Spinal cord (tissue), 10 donors: ENCODE measurements around the gene KCNH2. TPM values are rescaled to one million over a fixed set of nuclear protein-coding genes. Genes with fewer than 3 reads are reported as not detected.

Experiments
- DNase-seq, 6 donors: peaks; one replicate each; pipeline versions ENCODE4 v3.0.0 to v3.0.0-alpha.2; 2013 to 2015; ENCODE audit warnings: low spot score in 6 of 6, low read depth in 4 of 6
- H3K27ac ChIP-seq: one replicate; pipeline ENCODE4 v1.5.1; 2013; ENCODE audit warnings: low read depth, low read length, control low read depth
- H3K27me3 ChIP-seq: one replicate; pipeline ENCODE4 v1.6.1; 2013; ENCODE audit warnings: low read length; ENCODE audit not compliant: control insufficient read depth, insufficient read depth
- H3K36me3 ChIP-seq: one replicate; pipeline ENCODE4 v1.6.1; 2013; ENCODE audit warnings: low read length; ENCODE audit not compliant: control insufficient read depth, insufficient read depth
- H3K4me1 ChIP-seq: one replicate; pipeline ENCODE4 v1.6.1; 2013; ENCODE audit warnings: low read length; ENCODE audit not compliant: control insufficient read depth, insufficient read depth
- H3K4me3 ChIP-seq: one replicate; pipeline ENCODE4 v1.5.1; 2013; ENCODE audit warnings: low read depth, low read length, control low read depth
- H3K9me3 ChIP-seq: one replicate; pipeline ENCODE4 v1.6.1; 2013; ENCODE audit warnings: low read length; ENCODE audit not compliant: control insufficient read depth, insufficient read depth
- WGBS: methylation state at CpG from one replicate; pipeline ENCODE4 v1.1.5; 2013; ENCODE audit warnings: missing lambda C conversion rate; ENCODE audit not compliant: insufficient coverage; 5-methylcytosine and 5-hydroxymethylcytosine counted together
- polyA plus RNA-seq, 2 donors: library from polyadenylated mRNA; unstranded; fragments of 120-200 nt; gene quantifications; one replicate each; pipeline ENCODE4 v1.2.1, GENCODE V29; 2013; ENCODE audit not compliant: insufficient read length in 2 of 2
- total RNA-seq, 2 donors: library from RNA; depleted of rRNA in 1 of 2; stranded (reverse); fragments of 120-200 nt in 1 of 2; fragments of >200 nt in 1 of 2; gene quantifications; one replicate each; pipeline versions ENCODE4 v1.2.3 to v1.2.4, GENCODE V29; 2013 to 2014
- donor health status: healthy.

KCNH2 gene
- total and polyA plus RNA-seq, 4 donors = 9.1 to 39.4 (median 24.8) TPM

GRCh38 chr7:151018421-151019129 lies 40.5 kb upstream of the KCNH2 start:
- peaks cover 32% of the 10 kb centered on the region for H3K27me3 ChIP-seq
- DNase-seq = peak in 2 of 6 donors; percentile 81 to 83
- H3K27ac ChIP-seq = no peak overlapping the region
- H3K36me3 ChIP-seq = peaks cover 3% of the 10 kb centered on the region
- peaks cover 38% of the 10 kb centered on the region for H3K4me1 ChIP-seq
- no peaks in the 10 kb centered on the region for H3K9me3 ChIP-seq
- peak overlapping the region; percentile 31 for H3K4me3 ChIP-seq
- WGBS = under 1% methylated on average over 76 of the region's 82 CpGs

GRCh38 chr7:151017953-151018420 lies 39.9 kb upstream of the KCNH2 start:
- H3K27ac ChIP-seq = no peak overlapping the region
- DNase-seq = peak in 5 of 6 donors; percentile 45 to 90 (median 56)
- peak overlapping the region; percentile 31 for H3K4me3 ChIP-seq
- H3K4me1 ChIP-seq = peaks cover 43% of the 10 kb centered on the region
- WGBS = 4% methylated on average over 30 of the region's 34 CpGs
- H3K9me3 ChIP-seq = no peaks in the 10 kb centered on the region
- H3K36me3 ChIP-seq = peaks cover 3% of the 10 kb centered on the region
- H3K27me3 ChIP-seq = peaks cover 33% of the 10 kb centered on the region

- H3K4me1 ChIP-seq = peaks cover 48% of the 10 kb centered on the region
- DNase-seq = no peak
- H3K4me3 ChIP-seq = peak overlapping the region; percentile 31
- WGBS = 57% methylated on average over 13 of the region's 13 CpGs
- peaks cover 3% of the 10 kb centered on the region for H3K36me3 ChIP-seq
- peaks cover 35% of the 10 kb centered on the region for H3K27me3 ChIP-seq
- H3K9me3 ChIP-seq = no peaks in the 10 kb centered on the region
- no peak overlapping the region for H3K27ac ChIP-seq
Observed at GRCh38 chr7:151017370-151017952, 39.3 kb upstream of the KCNH2 start.

- H3K27ac ChIP-seq = no peak overlapping the region
- H3K4me1 ChIP-seq = peaks cover 52% of the 10 kb centered on the region
- H3K4me3 ChIP-seq = no peak overlapping the region
- peaks cover 38% of the 10 kb centered on the region for H3K27me3 ChIP-seq
- peaks cover 7% of the 10 kb centered on the region for H3K36me3 ChIP-seq
- no peaks in the 10 kb centered on the region for H3K9me3 ChIP-seq
- DNase-seq = no peak
- 81% methylated on average over 15 of the region's 15 CpGs for WGBS
Observed at GRCh38 chr7:151016942-151017341, 38.8 kb upstream of the KCNH2 start.

GRCh38 chr7:151016505-151016904 lies 38.4 kb upstream of the KCNH2 start:
- Histone ChIP-seq H3K36me3 (peaks cover 7% of the 10 kb centered on the region), H3K27ac (no peak overlapping the region), H3K4me3 (no peak overlapping the region), H3K9me3 (no peaks in the 10 kb centered on the region), H3K4me1 (peaks cover 52% of the 10 kb centered on the region), H3K27me3 (peaks cover 38% of the 10 kb centered on the region)
- 89% methylated on average over 7 of the region's 8 CpGs for WGBS
- no peak for DNase-seq

GRCh38 chr7:151015967-151016366 lies 37.8 kb upstream of the KCNH2 start:
- Histone ChIP-seq H3K9me3 (no peaks in the 10 kb centered on the region), H3K4me1 (peaks cover 52% of the 10 kb centered on the region), H3K4me3 (no peak overlapping the region), H3K27ac (no peak overlapping the region), H3K27me3 (peaks cover 38% of the 10 kb centered on the region), H3K36me3 (peaks cover 7% of the 10 kb centered on the region)
- WGBS = 100% methylated on average over 4 of the region's 5 CpGs
- DNase-seq = no peak

- Histone ChIP-seq H3K4me3 (no peak overlapping the region), H3K36me3 (peaks cover 8% of the 10 kb centered on the region), H3K4me1 (peaks cover 57% of the 10 kb centered on the region), H3K27ac (no peak overlapping the region), H3K27me3 (peaks cover 28% of the 10 kb centered on the region), H3K9me3 (no peaks in the 10 kb centered on the region)
- WGBS = 78% methylated on average over 8 of the region's 8 CpGs
- no peak for DNase-seq
Observed at GRCh38 chr7:151014950-151015349, 36.8 kb upstream of the KCNH2 start.

GRCh38 chr7:151013733-151014497 lies 35.8 kb upstream of the KCNH2 start:
- H3K4me3 ChIP-seq = peak overlapping the region; percentile 40
- peaks cover 9% of the 10 kb centered on the region for H3K36me3 ChIP-seq
- DNase-seq = peak in 5 of 6 donors; percentile 76 to 98 (median 90)
- H3K27ac ChIP-seq = peak overlapping the region; percentile 61
- peaks cover 18% of the 10 kb centered on the region for H3K27me3 ChIP-seq
- H3K9me3 ChIP-seq = no peaks in the 10 kb centered on the region
- 3% methylated on average over 52 of the region's 55 CpGs for WGBS
- peaks cover 56% of the 10 kb centered on the region for H3K4me1 ChIP-seq

- H3K9me3 ChIP-seq = no peaks in the 10 kb centered on the region
- H3K4me3 ChIP-seq = peak overlapping the region; percentile 40
- H3K27ac ChIP-seq = peak overlapping the region; percentile 47
- H3K4me1 ChIP-seq = peaks cover 58% of the 10 kb centered on the region
- DNase-seq = no peak
- peaks cover 9% of the 10 kb centered on the region for H3K36me3 ChIP-seq
- under 1% methylated on average over 20 of the region's 26 CpGs for WGBS
- peaks cover 15% of the 10 kb centered on the region for H3K27me3 ChIP-seq
Observed at GRCh38 chr7:151013356-151013732, 35.2 kb upstream of the KCNH2 start.
